Colonic mucosa (tissue), 4 donors: ENCODE data around the gene TUBD1. TPM values are rescaled to one million over a fixed set of nuclear protein-coding genes. Genes with fewer than 3 reads are reported as not detected.
A peak's percentile ranks its signal among the peaks of the same experiment; 100 is the strongest.

Experiments used
- DNase-seq: peaks from one replicate; pipeline ENCODE4 v3.0.0-alpha.2; 2020
- H3K27ac ChIP-seq: fragments of 200-600 bp; one replicate; pipeline ENCODE4 v1.8.0; 2021
- H3K27me3 ChIP-seq: fragments of 200-600 bp; one replicate; pipeline ENCODE4 v1.8.0; 2021
- H3K36me3 ChIP-seq: fragments of 200-600 bp; one replicate; pipeline ENCODE4 v1.8.0; 2021
- H3K4me1 ChIP-seq: fragments of 200-600 bp; one replicate; pipeline ENCODE4 v1.8.0; 2021; ENCODE audit warnings: mild to moderate bottlenecking
- H3K4me3 ChIP-seq: fragments of 200-600 bp; one replicate; pipeline ENCODE4 v1.8.0; 2021
- H3K9ac ChIP-seq, 2 donors: one replicate each; pipeline ENCODE4 v1.7.0; 2013; ENCODE audit warnings: control low read depth in 2 of 2, low read depth in 2 of 2, low read length in 2 of 2
- H3K9me3 ChIP-seq: fragments of 200-600 bp; one replicate; pipeline ENCODE4 v1.8.0; 2021
- intact Hi-C: fragments of 100-400 bp; cut with DNase I; formaldehyde crosslinking; loops from one replicate; pipeline ENCODE4 v1.14.1; 2022
- microRNA-seq: library from miRNA; unstranded; fragments of <30 nt; microRNA quantifications from one replicate; pipeline ENCODE4, GENCODE V29; 2019
- total RNA-seq, 2 donors: library from RNA; stranded (reverse); fragmentation: NEBNext Ultra II Directional in 1 of 2; extraction: Animal tissue kit (Norgen Biotek cat#: 25700) in 1 of 2; gene quantifications; one replicate each; pipeline ENCODE4 v1.2.1, GENCODE V29; 2021
- TF ChIP-seq, protein P1 (sequence below): fragments of 200-600 bp; IDR thresholded peaks from one replicate; pipeline ENCODE4 v1.8.0; 2022; ENCODE audit warnings: antibody characterized with exemption, mild to moderate bottlenecking
- donor health status: healthy.
- donor health status: DM: no; HTN: no; CAD: no.
- donor health status: DM: no; HTN: no; CAD: no.

TUBD1 gene
- total RNA-seq, 2 donors from 2014 or later: 5.9 to 7.9 TPM

DNA sequence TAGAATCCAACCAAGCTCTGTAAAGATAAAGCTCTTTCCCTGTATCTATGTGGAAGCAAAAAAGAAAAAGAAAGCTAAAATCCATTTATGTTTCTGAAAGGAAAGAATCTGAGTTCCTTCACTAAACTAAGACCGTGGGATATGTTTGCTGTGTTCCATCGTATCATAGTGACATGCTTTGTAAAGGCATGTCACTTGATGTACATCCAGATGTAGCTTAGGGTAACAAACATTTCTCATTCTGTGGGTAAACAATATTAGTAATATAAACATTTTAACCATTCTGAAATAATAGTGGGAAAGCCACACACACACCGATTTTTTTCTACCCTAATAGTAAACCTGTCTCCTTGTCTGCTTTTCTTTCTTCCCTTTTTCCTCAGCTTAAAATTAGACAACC is 78.1 kb downstream of the TUBD1 start:
- TF ChIP-seq, protein P1, sequence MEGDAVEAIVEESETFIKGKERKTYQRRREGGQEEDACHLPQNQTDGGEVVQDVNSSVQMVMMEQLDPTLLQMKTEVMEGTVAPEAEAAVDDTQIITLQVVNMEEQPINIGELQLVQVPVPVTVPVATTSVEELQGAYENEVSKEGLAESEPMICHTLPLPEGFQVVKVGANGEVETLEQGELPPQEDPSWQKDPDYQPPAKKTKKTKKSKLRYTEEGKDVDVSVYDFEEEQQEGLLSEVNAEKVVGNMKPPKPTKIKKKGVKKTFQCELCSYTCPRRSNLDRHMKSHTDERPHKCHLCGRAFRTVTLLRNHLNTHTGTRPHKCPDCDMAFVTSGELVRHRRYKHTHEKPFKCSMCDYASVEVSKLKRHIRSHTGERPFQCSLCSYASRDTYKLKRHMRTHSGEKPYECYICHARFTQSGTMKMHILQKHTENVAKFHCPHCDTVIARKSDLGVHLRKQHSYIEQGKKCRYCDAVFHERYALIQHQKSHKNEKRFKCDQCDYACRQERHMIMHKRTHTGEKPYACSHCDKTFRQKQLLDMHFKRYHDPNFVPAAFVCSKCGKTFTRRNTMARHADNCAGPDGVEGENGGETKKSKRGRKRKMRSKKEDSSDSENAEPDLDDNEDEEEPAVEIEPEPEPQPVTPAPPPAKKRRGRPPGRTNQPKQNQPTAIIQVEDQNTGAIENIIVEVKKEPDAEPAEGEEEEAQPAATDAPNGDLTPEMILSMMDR: no peak
- intact Hi-C loops: no loop called here
- Histone ChIP-seq H3K4me1 (no peaks in the 10 kb centered on the region), H3K9ac (no peak overlapping the region), H3K27me3 (no peaks in the 10 kb centered on the region), H3K36me3 (no peaks in the 10 kb centered on the region), H3K9me3 (no peaks in the 10 kb centered on the region), H3K4me3 (no peak overlapping the region), H3K27ac (no peak overlapping the region)
- DNase-seq: no peak

DNA sequence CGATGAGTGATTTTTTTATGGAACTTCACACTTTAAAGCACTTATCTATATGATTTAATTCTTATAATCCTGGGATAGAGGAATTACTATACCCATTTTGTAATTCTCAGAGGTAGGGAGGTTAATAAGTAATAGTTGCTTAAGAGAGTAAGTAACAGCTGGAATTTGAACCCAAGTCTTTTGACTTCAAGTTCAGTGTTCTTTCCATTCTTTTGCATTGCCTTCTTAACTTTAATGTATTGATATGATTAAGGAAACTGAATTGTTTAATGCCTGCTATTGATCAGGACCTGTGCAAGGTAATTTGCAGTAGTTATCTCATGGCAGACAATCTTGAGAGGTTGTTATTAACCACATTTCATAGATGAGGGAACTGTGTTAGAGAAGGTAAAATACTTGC is 78.5 kb downstream of the TUBD1 start:
- Histone ChIP-seq H3K4me1 (no peaks in the 10 kb centered on the region), H3K27me3 (no peaks in the 10 kb centered on the region), H3K9me3 (no peaks in the 10 kb centered on the region), H3K4me3 (no peak overlapping the region), H3K27ac (no peak overlapping the region), H3K36me3 (no peaks in the 10 kb centered on the region), H3K9ac (no peak overlapping the region)
- DNase-seq: no peak
- intact Hi-C loops: no loop called here
- TF ChIP-seq, protein P1: no peak

DNA sequence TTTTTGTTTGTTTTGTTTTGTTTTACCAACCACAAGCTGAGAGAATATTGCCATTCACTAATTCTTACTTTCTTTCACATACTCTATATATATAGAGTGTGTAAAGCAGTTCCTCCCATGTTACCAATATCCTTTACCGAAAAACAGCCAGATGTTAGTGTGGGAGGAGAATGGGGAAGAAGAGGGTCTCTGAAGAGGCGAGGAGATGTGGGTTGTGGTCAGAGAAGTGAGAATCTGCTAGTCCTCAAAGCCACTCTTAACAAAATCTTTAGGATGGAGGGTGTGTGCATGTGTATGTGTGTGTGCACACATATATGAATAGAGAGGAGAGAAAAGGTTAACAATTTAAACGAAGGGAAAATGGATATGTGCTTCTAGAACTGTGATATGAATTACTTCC is 80.6 kb downstream of the TUBD1 start:
- intact Hi-C loops: no loop called here

DNA sequence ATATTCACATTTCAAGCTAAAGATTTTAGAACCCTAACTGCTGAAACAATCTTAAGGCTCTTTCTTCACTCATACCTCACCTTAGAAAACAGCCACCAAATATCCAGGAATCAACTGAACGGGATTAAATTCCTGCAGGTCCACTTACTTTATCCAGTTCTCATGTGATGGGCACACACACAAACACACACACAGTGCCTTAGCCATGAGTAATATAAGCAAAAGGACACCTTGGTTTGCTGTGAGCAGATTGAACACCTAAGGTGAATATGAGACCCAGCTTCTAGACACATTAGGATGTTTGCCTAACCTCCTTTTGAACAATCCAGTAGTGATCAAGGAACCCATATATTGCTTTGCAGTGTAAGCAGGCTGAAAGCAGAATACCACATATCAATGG is 81.5 kb downstream of the TUBD1 start:
- H3K4me1 ChIP-seq: no peaks in the 10 kb centered on the region
- no peaks in the 10 kb centered on the region for H3K36me3 ChIP-seq
- H3K9ac ChIP-seq: no peak overlapping the region
- no peak for DNase-seq
- TF ChIP-seq, protein P1: no peak
- no peaks in the 10 kb centered on the region for H3K27me3 ChIP-seq
- H3K4me3 ChIP-seq: no peak overlapping the region
- H3K9me3 ChIP-seq: no peaks in the 10 kb centered on the region
- no peak overlapping the region for H3K27ac ChIP-seq
- intact Hi-C loops: no loop called here

More for the DNA sequence above, 80.6 kb downstream of the TUBD1 start:
- TF ChIP-seq, protein P1: no peak
- DNase-seq: no peak
- no peak overlapping the region for H3K9ac ChIP-seq
- no peak overlapping the region for H3K4me3 ChIP-seq
- no peaks in the 10 kb centered on the region for H3K36me3 ChIP-seq
- no peaks in the 10 kb centered on the region for H3K4me1 ChIP-seq
- no peak overlapping the region for H3K27ac ChIP-seq
- H3K27me3 ChIP-seq: no peaks in the 10 kb centered on the region
- H3K9me3 ChIP-seq: no peaks in the 10 kb centered on the region

DNA sequence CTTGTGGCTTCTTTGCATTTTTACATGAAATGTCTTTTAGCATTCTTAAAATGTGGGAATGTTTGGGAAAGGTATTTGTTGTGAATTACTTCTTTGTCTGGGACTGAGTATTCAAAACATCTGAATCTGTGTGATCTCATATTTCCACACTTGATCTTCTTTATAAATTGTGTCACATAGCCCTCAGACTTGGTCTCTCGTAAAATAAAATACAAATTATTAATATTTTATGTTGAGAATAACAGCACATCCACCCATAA is 81.9 kb downstream of the TUBD1 start:
- DNase-seq: no peak
- Histone ChIP-seq H3K36me3 (no peaks in the 10 kb centered on the region), H3K4me1 (no peaks in the 10 kb centered on the region), H3K27me3 (no peaks in the 10 kb centered on the region), H3K9ac (no peak overlapping the region), H3K9me3 (no peaks in the 10 kb centered on the region), H3K27ac (no peak overlapping the region), H3K4me3 (no peak overlapping the region)
- TF ChIP-seq, protein P1: no peak
- intact Hi-C loops: no loop called here

Small RNAs within 50 kb of the gene (microRNA-seq; reads per million reads assigned to microRNA genes)
- 181,755 reads per million, percentile 100 among the genes with 10 or more reads in this experiment for gene MIR21

Other genes starting within 250 kb of the TUBD1 start
- gene PTRH2, start 185.5 kb downstream of the TUBD1 start, total RNA-seq: 10 to 100 TPM; 20.1 to 21.1 TPM
- gene VMP1, start 185.3 kb downstream of the TUBD1 start, total RNA-seq: 100 to 1,000 TPM; 186 to 291 TPM
- gene RPS6KB1, start 178 bp upstream of the TUBD1 start, total RNA-seq: 10 to 100 TPM; 24.1 to 26.8 TPM
- 10 to 100 TPM; 21.6 to 25.6 TPM for gene RNFT1, start 71.8 kb upstream of the TUBD1 start, total RNA-seq
- gene HEATR6, start 186.0 kb upstream of the TUBD1 start, total RNA-seq: 10 to 100 TPM in 1 of 2 donors, 1 to 10 TPM in 1; 9.7 to 12.0 TPM